ENCODE measurements around the gene MC4R.

DNA sequence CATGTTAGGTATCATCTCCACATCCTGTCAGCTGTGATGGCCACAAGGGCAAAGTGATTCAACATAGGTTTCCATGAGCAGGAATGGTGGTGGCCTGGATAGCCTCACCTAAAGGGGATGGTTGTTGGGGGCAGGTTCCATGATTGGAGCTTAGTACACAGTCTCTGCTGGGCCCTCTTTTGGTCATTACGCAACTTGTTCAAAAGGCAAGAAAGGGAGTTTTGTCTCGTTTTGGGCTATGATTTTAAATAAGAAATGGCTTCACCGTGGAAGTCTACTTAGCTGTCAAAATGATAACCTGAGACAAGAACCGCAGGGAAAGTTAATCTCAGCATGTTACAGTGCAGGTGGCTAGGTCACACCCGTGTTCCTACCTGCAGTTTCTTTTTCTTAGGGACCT is 13.1 kb upstream of the MC4R start:
- TF ChIP-seq POLR2AphosphoS5 (IDR thresholded peaks at IDR 0.05; ENCODE audit: borderline replicate concordance, low read depth, low read length) (no peak), EZH2 (IDR thresholded peaks at IDR 0.05) (no peak)
